Measurements from ENCODE around the gene RRM2. TPM values are rescaled to one million over a fixed set of nuclear protein-coding genes. Genes with fewer than 3 reads are reported as not detected.

Gene RRM2
- total RNA-seq, 4 donors from 2014 or later: 1.7 to 4.6 TPM; not detected in 2

DNA sequence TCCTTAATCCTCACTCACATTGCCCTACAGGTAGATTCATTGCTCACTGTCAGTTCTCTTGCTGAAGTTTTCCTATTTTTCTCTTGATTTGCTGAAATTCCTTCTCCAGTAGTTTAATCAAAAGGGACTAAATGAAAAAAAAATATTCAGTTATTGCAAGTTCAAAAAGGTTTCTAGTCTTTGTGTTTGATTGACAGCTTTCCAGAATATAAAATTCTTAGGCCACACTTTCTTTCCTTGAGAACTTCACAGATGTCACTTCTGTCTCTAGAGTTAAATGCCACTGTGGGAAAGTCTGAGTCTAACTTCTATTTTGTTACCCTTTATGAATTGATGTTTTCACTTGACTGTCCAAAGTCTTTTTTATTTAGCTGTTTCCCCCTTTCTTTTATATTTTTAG lies 25.7 kb downstream of the RRM2 start:
- no peak for DNase-seq (ENCODE audit: extremely low spot score)
- H3K4me1 ChIP-seq: peaks cover 0 to 14% (median 8%) of the 10 kb centered on the region in 4 donors
- TF ChIP-seq, protein P1, sequence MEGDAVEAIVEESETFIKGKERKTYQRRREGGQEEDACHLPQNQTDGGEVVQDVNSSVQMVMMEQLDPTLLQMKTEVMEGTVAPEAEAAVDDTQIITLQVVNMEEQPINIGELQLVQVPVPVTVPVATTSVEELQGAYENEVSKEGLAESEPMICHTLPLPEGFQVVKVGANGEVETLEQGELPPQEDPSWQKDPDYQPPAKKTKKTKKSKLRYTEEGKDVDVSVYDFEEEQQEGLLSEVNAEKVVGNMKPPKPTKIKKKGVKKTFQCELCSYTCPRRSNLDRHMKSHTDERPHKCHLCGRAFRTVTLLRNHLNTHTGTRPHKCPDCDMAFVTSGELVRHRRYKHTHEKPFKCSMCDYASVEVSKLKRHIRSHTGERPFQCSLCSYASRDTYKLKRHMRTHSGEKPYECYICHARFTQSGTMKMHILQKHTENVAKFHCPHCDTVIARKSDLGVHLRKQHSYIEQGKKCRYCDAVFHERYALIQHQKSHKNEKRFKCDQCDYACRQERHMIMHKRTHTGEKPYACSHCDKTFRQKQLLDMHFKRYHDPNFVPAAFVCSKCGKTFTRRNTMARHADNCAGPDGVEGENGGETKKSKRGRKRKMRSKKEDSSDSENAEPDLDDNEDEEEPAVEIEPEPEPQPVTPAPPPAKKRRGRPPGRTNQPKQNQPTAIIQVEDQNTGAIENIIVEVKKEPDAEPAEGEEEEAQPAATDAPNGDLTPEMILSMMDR (IDR thresholded peaks at IDR 0.05): no peak
- TF ChIP-seq POLR2A (IDR thresholded peaks at IDR 0.05; ENCODE audit: low read depth): no peak
- no peak overlapping the region for H3K4me3 ChIP-seq
- no peaks in the 10 kb centered on the region for H3K27me3 ChIP-seq
- H3K27ac ChIP-seq (replicated peaks in 1 of 4): no peak overlapping the region
- no peaks in the 10 kb centered on the region for H3K36me3 ChIP-seq
- H3K9me3 ChIP-seq: no peaks in the 10 kb centered on the region
- intact Hi-C loops (cut with DNase I): no loop called here

- no peaks in the 10 kb centered on the region for H3K27me3 ChIP-seq
- WGBS: 75% methylated on average over 3 of the region's 3 CpGs
- no peaks in the 10 kb centered on the region for H3K36me3 ChIP-seq
- peaks cover 0 to 11% (median 8%) of the 10 kb centered on the region in 4 donors for H3K4me1 ChIP-seq
- H3K27ac ChIP-seq (replicated peaks in 1 of 4): no peak overlapping the region
- no peaks in the 10 kb centered on the region for H3K9me3 ChIP-seq
- no peak for TF ChIP-seq POLR2A (IDR thresholded peaks at IDR 0.05; ENCODE audit: low read depth)
- TF ChIP-seq POLR2AphosphoS5 (IDR thresholded peaks at IDR 0.05): no peak
- TF ChIP-seq EP300 (IDR thresholded peaks at IDR 0.05): no peak
- TF ChIP-seq, protein P1 (IDR thresholded peaks at IDR 0.05): no peak
- H3K4me3 ChIP-seq: no peak overlapping the region
- intact Hi-C loops (cut with DNase I): no loop called here
- DNase-seq (ENCODE audit: extremely low spot score): no peak
Observed at GRCh38 chr2:10149635-10150034, 27.1 kb downstream of the RRM2 start.

GRCh38 chr2:10150436-10150835 lies 27.9 kb downstream of the RRM2 start:
- Histone ChIP-seq H3K27me3 (no peaks in the 10 kb centered on the region), H3K4me3 (no peak overlapping the region), H3K36me3 (no peaks in the 10 kb centered on the region), H3K9me3 (no peaks in the 10 kb centered on the region), H3K27ac (replicated peaks in 1 of 4) (no peak overlapping the region), H3K4me1 (peaks cover 0 to 5% (median 2%) of the 10 kb centered on the region in 4 donors)
- no peak for DNase-seq (ENCODE audit: extremely low spot score)
- no peak for TF ChIP-seq POLR2AphosphoS5 (IDR thresholded peaks at IDR 0.05)
- no peak for TF ChIP-seq EP300 (IDR thresholded peaks at IDR 0.05)
- no peak for TF ChIP-seq POLR2A (IDR thresholded peaks at IDR 0.05; ENCODE audit: low read depth)
- TF ChIP-seq, protein P1 (IDR thresholded peaks at IDR 0.05): no peak
- 89% methylated on average over 5 of the region's 5 CpGs for WGBS
- intact Hi-C loops (cut with DNase I): no loop called here

GRCh38 chr2:10151462-10151861 lies 28.9 kb downstream of the RRM2 start:
- WGBS: 97% methylated on average over 5 of the region's 5 CpGs
- Histone ChIP-seq H3K4me3 (no peak overlapping the region), H3K36me3 (no peaks in the 10 kb centered on the region), H3K9me3 (no peaks in the 10 kb centered on the region), H3K4me1 (no peaks in the 10 kb centered on the region), H3K27ac (replicated peaks in 1 of 4) (no peak overlapping the region), H3K27me3 (no peaks in the 10 kb centered on the region)
- TF ChIP-seq POLR2AphosphoS5 (IDR thresholded peaks at IDR 0.05) (no peak), POLR2A (IDR thresholded peaks at IDR 0.05; ENCODE audit: low read depth) (no peak)
- no peak for DNase-seq (ENCODE audit: extremely low spot score)
- intact Hi-C loops (cut with DNase I): no loop called here

GRCh38 chr2:10157293-10157692 lies 34.8 kb downstream of the RRM2 start:
- Histone ChIP-seq H3K36me3 (no peaks in the 10 kb centered on the region), H3K27me3 (peaks cover 0 to 4% (median 0%) of the 10 kb centered on the region in 4 donors), H3K4me1 (no peaks in the 10 kb centered on the region), H3K27ac (replicated peaks in 1 of 4) (no peak overlapping the region), H3K9me3 (no peaks in the 10 kb centered on the region), H3K4me3 (no peak overlapping the region)
- TF ChIP-seq, protein P1 (IDR thresholded peaks at IDR 0.05): no peak
- TF ChIP-seq POLR2AphosphoS5 (IDR thresholded peaks at IDR 0.05) (no peak), POLR2A (IDR thresholded peaks at IDR 0.05; ENCODE audit: low read depth) (no peak), EP300 (IDR thresholded peaks at IDR 0.05) (no peak)
- 96% methylated on average over 4 of the region's 4 CpGs for WGBS
- no peak for DNase-seq (ENCODE audit: extremely low spot score)
- intact Hi-C loops (cut with DNase I): no loop called here
